H1 (cell line): ENCODE results near the gene CATSPERD. TPM values are rescaled to one million over a fixed set of nuclear protein-coding genes. Genes with fewer than 3 reads are reported as not detected.

Experiments
- CTCF ChIA-PET: fragments of 300-600 bp; sonication (Branson Sonifier 250); formaldehyde crosslinking; loops from one replicate; lab custom pipeline; 2021; ENCODE audit not compliant: partially characterized antibody; lab: Charles Lee
- POLR2A ChIA-PET: fragments of 300-600 bp; sonication (Branson Sonifier 250); formaldehyde crosslinking; loops from one replicate; lab custom pipeline; 2021; ENCODE audit warnings: inconsistent platforms; ENCODE audit not compliant: partially characterized antibody; lab: Charles Lee
- DNase-seq, 2 experiments: peaks; one replicate each; pipeline versions ENCODE4 v3.0.0 to v3.0.0-alpha.2; 2010 to 2022; ENCODE audit warnings: low spot score in 2 of 2, low read depth in 1 of 2, mixed read lengths in 1 of 2
- FAIRE-seq: peaks from 2 replicates; lab custom pipeline; 2011; peaks lifted over from hg19 to GRCh38; lab: Jason Lieb, UNC
- H2AFZ ChIP-seq: 2 replicates; pipeline ENCODE4 v1.8.1; 2012; ENCODE audit warnings: low read length, inconsistent platforms
- H2AK5ac ChIP-seq: 2 replicates; pipeline ENCODE4 v1.6.1; 2013; ENCODE audit warnings: low read depth, low read length
- H2BK120ac ChIP-seq: replicated peaks from 2 replicates; pipeline ENCODE3; 2013; ENCODE audit warnings: low read depth, low read length, inconsistent platforms
- H2BK12ac ChIP-seq: 2 replicates; pipeline ENCODE4 v1.6.1; 2013; ENCODE audit warnings: low read depth, low read length
- H2BK15ac ChIP-seq: 2 replicates; pipeline ENCODE4 v1.6.1; 2013; ENCODE audit warnings: low read length
- H2BK20ac ChIP-seq: 2 replicates; pipeline ENCODE4 v1.6.1; 2013; ENCODE audit warnings: low read length
- H2BK5ac ChIP-seq: 2 replicates; pipeline ENCODE4 v1.6.1; 2013; ENCODE audit warnings: low read depth, low read length
- H3K14ac ChIP-seq: 2 replicates; pipeline ENCODE4 v1.6.1; 2013; ENCODE audit warnings: inconsistent platforms; ENCODE audit not compliant: insufficient read length
- H3K18ac ChIP-seq: 2 replicates; pipeline ENCODE4 v1.6.1; 2013; ENCODE audit warnings: low read length; ENCODE audit errors: extremely low read depth
- H3K23ac ChIP-seq: 2 replicates; pipeline ENCODE4 v1.6.1; 2013; ENCODE audit warnings: inconsistent platforms; ENCODE audit not compliant: insufficient read length
- H3K23me2 ChIP-seq: 2 replicates; pipeline ENCODE4 v1.6.1; 2013; ENCODE audit warnings: low read depth, low read length
- H3K27ac ChIP-seq: 2 replicates; pipeline ENCODE4 v1.6.1; 2011; ENCODE audit warnings: low read depth, low read length, inconsistent platforms
- H3K27me3 ChIP-seq, 4 experiments: replicated peaks in 1 of 4; 1 replicate in 1 of 4; 2 replicates in 3 of 4; pipeline versions ENCODE4 v1.6.1 to v1.8.1; 2011 to 2013; ENCODE audit warnings: low read length in 3 of 4, mild to moderate bottlenecking in 3 of 4, inconsistent platforms in 2 of 4, mixed read lengths in 2 of 4, moderate library complexity in 1 of 4; ENCODE audit not compliant: control insufficient read depth in 3 of 4, insufficient read depth in 3 of 4; ENCODE audit errors: extremely low read depth in 1 of 4
- H3K36me3 ChIP-seq, 4 experiments: 2 replicates each; pipeline versions ENCODE4 v1.6.1 to v1.8.1; 2011 to 2013; ENCODE audit warnings: mild to moderate bottlenecking in 4 of 4, low read length in 3 of 4, moderate library complexity in 2 of 4, control low read depth in 1 of 4, inconsistent platforms in 1 of 4; ENCODE audit not compliant: insufficient read depth in 4 of 4, control insufficient read depth in 2 of 4
- H3K4ac ChIP-seq: replicated peaks from 2 replicates; pipeline ENCODE3; 2013; ENCODE audit warnings: low read length, low read depth, mixed read lengths, inconsistent platforms; ENCODE audit not compliant: insufficient read length
- H3K4me1 ChIP-seq, 4 experiments: replicated peaks in 1 of 4; 1 replicate in 1 of 4; 2 replicates in 3 of 4; pipeline versions ENCODE4 v1.6.1 to v1.8.1; 2011 to 2013; ENCODE audit warnings: low read length in 3 of 4, inconsistent platforms in 2 of 4, mixed read lengths in 1 of 4; ENCODE audit not compliant: insufficient read depth in 4 of 4, control insufficient read depth in 3 of 4
- H3K4me2 ChIP-seq, 2 experiments: 2 replicates each; pipeline versions ENCODE4 v1.6.1 to v1.8.1; 2011 to 2013; ENCODE audit warnings: low read depth in 2 of 2, low read length in 2 of 2, control low read depth in 1 of 2, inconsistent platforms in 1 of 2, mild to moderate bottlenecking in 1 of 2; ENCODE audit not compliant: insufficient read depth in 1 of 2
- H3K4me3 ChIP-seq, 4 experiments: fragments of 200-600, 300-600 bp in 1 of 4; sonication (generic), shearing (Covaris generic), sonication (Bioruptor Twin) in 1 of 4; 2 replicates each; pipeline versions ENCODE4 v1.5.1 to v1.8.1; 2011 to 2016; ENCODE audit warnings: low read length in 4 of 4, low read depth in 3 of 4, control low read depth in 2 of 4, inconsistent platforms in 2 of 4, mild to moderate bottlenecking in 2 of 4, mixed read lengths in 1 of 4, moderate library complexity in 1 of 4; ENCODE audit not compliant: insufficient read depth in 2 of 4; ENCODE audit errors: extremely low read depth in 1 of 4
- H3K56ac ChIP-seq: replicated peaks from 2 replicates; pipeline ENCODE3; 2013; ENCODE audit warnings: low read depth, mild to moderate bottlenecking, mixed read lengths, low read length, inconsistent platforms; ENCODE audit not compliant: insufficient read length
- H3K79me1 ChIP-seq: 2 replicates; pipeline ENCODE4 v1.6.1; 2013; ENCODE audit warnings: low read depth, low read length, control low read depth
- H3K79me2 ChIP-seq, 2 experiments: 2 replicates each; pipeline versions ENCODE4 v1.6.1 to v1.8.1; 2012 to 2013; ENCODE audit warnings: low read length in 2 of 2, mild to moderate bottlenecking in 2 of 2, inconsistent platforms in 1 of 2; ENCODE audit not compliant: insufficient read depth in 2 of 2, control insufficient read depth in 1 of 2
- H3K9ac ChIP-seq, 4 experiments: replicated peaks in 1 of 4; 1 replicate in 1 of 4; 2 replicates in 3 of 4; pipeline versions ENCODE4 v1.6.1 to v1.8.1; 2011 to 2013; ENCODE audit warnings: low read depth in 3 of 4, low read length in 3 of 4, control low read depth in 2 of 4, mild to moderate bottlenecking in 2 of 4, moderate library complexity in 2 of 4, inconsistent platforms in 1 of 4; ENCODE audit errors: extremely low read depth in 1 of 4
- H3K9me3 ChIP-seq, 2 experiments: 2 replicates each; pipeline versions ENCODE4 v1.6.1 to v1.8.1; 2012 to 2013; ENCODE audit warnings: mild to moderate bottlenecking in 2 of 2, moderate library complexity in 2 of 2, control low read depth in 1 of 2, inconsistent platforms in 1 of 2, low read depth in 1 of 2, low read length in 1 of 2, mixed read lengths in 1 of 2; ENCODE audit not compliant: insufficient read depth in 2 of 2
- H4K20me1 ChIP-seq, 2 experiments: replicated peaks in 1 of 2; 2 replicates each; pipeline versions ENCODE3 to v1.8.1; 2011 to 2013; ENCODE audit warnings: inconsistent platforms in 2 of 2, low read length in 2 of 2, mild to moderate bottlenecking in 1 of 2; ENCODE audit not compliant: insufficient read depth in 2 of 2, control insufficient read depth in 1 of 2
- H4K5ac ChIP-seq: 2 replicates; pipeline ENCODE4 v1.6.1; 2013; ENCODE audit warnings: low read length, low read depth, mixed read lengths, inconsistent platforms; ENCODE audit not compliant: insufficient read length
- H4K8ac ChIP-seq: 2 replicates; pipeline ENCODE4 v1.8.0; 2013; ENCODE audit warnings: mild to moderate bottlenecking, moderate library complexity, low read length, inconsistent platforms; ENCODE audit not compliant: insufficient read depth; ENCODE audit errors: extremely low read depth
- H4K91ac ChIP-seq: replicated peaks from 2 replicates; pipeline ENCODE3; 2013; ENCODE audit warnings: low read length, mixed read lengths, inconsistent platforms; ENCODE audit not compliant: insufficient read length
- POLR2A ChIP-seq, 2 experiments: IDR thresholded peaks; 1 replicate in 1 of 2; 2 replicates in 1 of 2; pipeline ENCODE4 v1.6.1; 2011; ENCODE audit warnings: low read depth in 2 of 2, low read length in 2 of 2, mild to moderate bottlenecking in 2 of 2; ENCODE audit errors: control extremely low read depth in 1 of 2
- SRF ChIP-seq: IDR thresholded peaks from 2 replicates; pipeline ENCODE4 v1.6.1; 2011; ENCODE audit warnings: mild to moderate bottlenecking, low read depth, low read length, moderate library complexity
- WGBS, 2 experiments: shearing (Covaris generic) in 1 of 2; methylation state at CpG; one replicate each; pipeline versions ENCODE4 v1.1.6 to v1.1.7; 2013 to 2015; ENCODE audit warnings: low lambda C conversion rate in 2 of 2, mixed read lengths in 2 of 2, inconsistent platforms in 1 of 2, low coverage in 1 of 2, missing lambda C conversion rate in 1 of 2; ENCODE audit not compliant: insufficient replicate concordance in 2 of 2, insufficient coverage in 1 of 2, insufficient read length in 1 of 2; ENCODE audit errors: extremely low coverage in 1 of 2, missing lambda C conversion rate in 1 of 2; 5-methylcytosine and 5-hydroxymethylcytosine counted together
- polyA plus RNA-seq, 7 experiments: library from polyadenylated mRNA; depleted of rRNA in 3 of 7; stranded (reverse) in 5 of 7; unstranded in 2 of 7; fragments of >200 nt in 5 of 7; fragments of 200-250 nt in 2 of 7; gene quantifications; 1 replicate in 5 of 7; 2 replicates in 1 of 7; 4 replicates in 1 of 7; pipeline versions ENCODE4 v1.2.1 to v1.2.3, GENCODE V29; 2011 to 2013; ENCODE audit warnings: missing spikeins in 2 of 7, mixed read lengths in 2 of 7
- total RNA-seq: library from RNA; stranded (reverse); fragmentation: NEBNext Ultra II Directional; extraction: Animal tissue kit (Norgen Biotek cat#: 25700); gene quantifications from 2 replicates; pipeline ENCODE4 v1.2.1, GENCODE V29; 2021

CATSPERD gene
- total and polyA plus RNA-seq, 2 of the 8 experiments (the other 6 are each of a cell fraction or from before 2014, with no cell fraction given), result 0.12 TPM; not detected in 1

DNA sequence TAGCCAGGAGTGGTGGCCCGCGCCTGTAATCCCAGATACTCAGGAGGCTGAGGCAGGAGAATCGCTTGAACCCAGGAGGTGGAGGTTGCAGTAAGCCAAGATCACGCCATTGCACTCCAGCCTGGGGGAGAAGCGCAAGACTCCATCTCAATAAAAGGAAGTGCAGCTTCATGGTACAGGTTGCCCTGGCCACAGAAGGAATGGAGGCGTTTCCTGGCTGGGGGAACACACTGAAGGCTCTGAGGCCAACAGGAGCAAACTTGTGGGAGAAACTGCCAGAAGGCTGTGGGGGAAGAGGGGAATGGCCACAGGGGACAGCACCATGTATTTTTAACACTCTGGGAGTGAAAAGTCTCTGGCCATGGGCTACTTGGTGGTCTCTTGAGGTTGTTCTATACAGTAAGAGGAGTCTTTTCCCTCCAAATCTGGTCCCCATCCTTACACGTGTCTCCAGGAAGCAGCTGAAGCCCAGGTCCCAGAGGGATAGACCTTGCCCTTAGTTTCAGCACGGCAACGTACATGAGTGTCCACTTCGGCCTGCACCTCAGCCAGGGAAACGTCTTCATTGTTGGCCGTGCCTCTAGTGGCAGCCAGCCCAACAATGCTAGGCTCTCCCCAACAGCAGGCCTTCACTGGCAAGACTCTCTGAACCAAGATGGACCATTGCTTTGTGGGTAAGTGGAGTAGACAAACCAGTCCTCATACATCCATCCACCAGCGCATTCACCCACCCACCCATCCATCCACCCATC, 47.6 kb upstream of the CATSPERD start:
- Histone ChIP-seq H3K79me1 (no peaks in the 10 kb centered on the region; the same call in 1 of the 2 replicates), H4K5ac (no peak overlapping the region), H3K14ac (no peak overlapping the region), H2BK12ac (no peak overlapping the region), H3K4me2 (no peak overlapping the region), H2BK120ac (no peak overlapping the region), H2BK5ac (no peak overlapping the region), H3K9me3 (no peaks in the 10 kb centered on the region), H4K20me1 (peaks cover 0 to 3% of the 10 kb centered on the region in 2 experiments), H2AK5ac (no peak overlapping the region), H3K18ac (no peak overlapping the region), H4K91ac (no peak overlapping the region), H3K4ac (no peak overlapping the region), H2AFZ (no peak overlapping the region), H3K23me2 (peaks cover 7% of the 10 kb centered on the region; the same call in 1 of the 2 replicates), H3K79me2 (no peaks in the 10 kb centered on the region), H3K9ac (no peak overlapping the region), H3K27ac (no peak overlapping the region), H3K4me1 (peaks cover 0 to 3% (median under 1%) of the 10 kb centered on the region in 4 experiments; a peak in 2 of 7 replicates), H3K36me3 (peaks cover 10 to 18% (median 14%) of the 10 kb centered on the region in 4 experiments), H2BK20ac (no peak overlapping the region), H3K4me3 (no peak overlapping the region), H3K27me3 (no peaks in the 10 kb centered on the region), H3K56ac (no peak overlapping the region), H4K8ac (no peak overlapping the region; the same call in 1 of the 2 replicates), H2BK15ac (no peak overlapping the region), H3K23ac (no peak overlapping the region)
- ChIA-PET POLR2A (interaction anchor here (1.3 to 2.0 kb wide), 2 partner anchors 17 to 18 kb away, joined by 4 to 8 read pairs; partner anchors contain the start of gene RPL36), CTCF (interaction anchor here (1.3 kb wide), 1 partner anchor 30 kb away, joined by 4 read pairs; no protein-coding TSS in a partner anchor)
- FAIRE-seq, result no peak
- WGBS, 2 experiments, result 99% methylated on average over 12 of the region's 13 CpGs; no CpG with 5 or more reads in 1 of the 2 experiments
- TF ChIP-seq SRF (no peak), POLR2A (IDR thresholded peaks at IDR 0.05; ENCODE audit: control extremely low read depth in 1 of 2, low read depth in 2 of 2, low read length in 2 of 2) (peak in 1 of 2 experiments; percentile 20; a peak in 1 of 3 replicates)
- no peak for DNase-seq
